Activated naive CD8-positive, alpha-beta T cell treated with anti-CD3 and anti-CD28 coated beads for 36 hours (primary cell): ENCODE data around the gene ACAT2. TPM values are rescaled to one million over a fixed set of nuclear protein-coding genes. Genes with fewer than 3 reads are reported as not detected.

ENCODE experiments used
- DNase-seq: peaks from one replicate; pipeline ENCODE4 v3.0.0; 2021
- H3K27ac Mint-ChIP-seq: one replicate; pipeline ENCODE4 v1.8.0; 2022; ENCODE audit warnings: mild to moderate bottlenecking, moderate library complexity, mixed read lengths
- H3K27me3 Mint-ChIP-seq: one replicate; pipeline ENCODE4 v1.8.0; 2022; ENCODE audit warnings: mild to moderate bottlenecking, mixed read lengths
- H3K36me3 Mint-ChIP-seq: one replicate; pipeline ENCODE4 v1.8.0; 2021; ENCODE audit warnings: mild to moderate bottlenecking, mixed read lengths
- H3K4me1 Mint-ChIP-seq: one replicate; pipeline ENCODE4 v1.8.0; 2021; ENCODE audit warnings: mixed read lengths
- H3K4me3 Mint-ChIP-seq: one replicate; pipeline ENCODE4 v1.8.0; 2022; ENCODE audit warnings: mild to moderate bottlenecking, moderate library complexity, mixed read lengths
- H3K9me3 Mint-ChIP-seq: one replicate; pipeline ENCODE4 v1.8.0; 2022; ENCODE audit warnings: mixed read lengths
- total RNA-seq, 2 experiments: library from RNA; stranded (reverse); gene quantifications; one replicate each; pipeline ENCODE4 v1.2.3, GENCODE V29; 2021

The ACAT2 gene
- total RNA-seq, 2 experiments from 2014 or later, result 67.8 to 68.4 TPM

GRCh38 chr6:159826004-159826403 lies 64.2 kb downstream of the ACAT2 start:
- H3K27ac Mint-ChIP-seq, result no peak overlapping the region

DNA sequence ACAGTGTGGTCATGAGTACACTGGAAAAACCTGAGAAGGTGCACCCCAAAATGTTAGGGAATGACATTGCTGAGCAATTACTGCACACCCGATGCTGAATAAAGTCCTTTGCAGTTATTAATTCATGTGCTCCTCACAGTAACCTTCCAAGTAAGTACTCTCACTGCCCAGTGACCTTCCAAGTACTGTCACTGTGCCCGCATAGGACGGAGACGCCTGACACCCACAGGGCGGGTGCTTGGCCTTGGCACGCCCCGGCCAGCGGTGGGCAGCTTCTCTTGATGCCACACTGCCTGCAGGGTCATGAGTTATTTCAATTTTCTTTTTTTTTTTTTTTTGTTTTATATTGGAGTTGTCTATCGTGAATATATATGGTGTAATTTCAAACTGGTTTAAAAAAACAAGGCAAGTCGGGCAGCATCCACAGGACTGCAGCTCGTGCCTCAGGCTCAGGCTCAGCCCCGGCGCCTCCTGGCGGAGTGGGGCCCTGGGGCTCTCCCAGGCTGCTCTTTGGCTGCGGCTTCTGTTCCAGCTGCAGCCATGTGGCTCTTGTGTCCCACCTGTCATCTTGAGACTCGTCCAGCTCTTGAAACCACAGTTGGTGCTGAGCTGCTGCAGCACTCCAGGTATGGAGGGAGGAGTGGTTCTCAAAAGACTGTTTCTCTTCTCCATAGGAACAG lies 65.3 kb downstream of the ACAT2 start:
- peaks cover 9% of the 10 kb centered on the region for H3K4me1 Mint-ChIP-seq
- no peaks in the 10 kb centered on the region for H3K27me3 Mint-ChIP-seq
- H3K9me3 Mint-ChIP-seq, result no peaks in the 10 kb centered on the region
- peaks cover 3% of the 10 kb centered on the region for H3K36me3 Mint-ChIP-seq
- no peak for DNase-seq
- no peak overlapping the region for H3K27ac Mint-ChIP-seq
- H3K4me3 Mint-ChIP-seq, result no peak overlapping the region

More at GRCh38 chr6:159826004-159826403, 64.2 kb downstream of the ACAT2 start:
- Mint-ChIP-seq H3K9me3 (no peaks in the 10 kb centered on the region), H3K4me3 (no peak overlapping the region), H3K4me1 (peaks cover 11% of the 10 kb centered on the region), H3K36me3 (peaks cover 3% of the 10 kb centered on the region), H3K27me3 (no peaks in the 10 kb centered on the region)
- no peak for DNase-seq

DNA sequence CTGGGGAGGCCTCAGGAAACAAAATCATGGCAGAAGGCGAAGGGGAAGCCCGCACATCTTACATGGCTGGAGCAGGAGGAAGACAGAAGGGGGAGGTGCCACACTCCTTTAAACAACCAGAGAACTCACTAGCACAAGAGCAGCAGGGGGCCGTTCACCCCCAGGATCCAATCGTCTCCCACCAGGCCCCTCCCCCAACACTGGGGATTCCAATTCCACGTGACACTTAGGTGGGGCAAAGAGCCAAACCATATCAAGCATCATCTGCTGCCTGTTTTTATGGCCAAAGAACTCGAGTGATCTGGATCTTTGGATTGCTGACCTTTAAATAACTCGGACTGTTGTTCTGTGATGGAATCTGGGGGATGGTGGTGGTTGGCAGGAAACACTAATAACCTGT lies 66.2 kb downstream of the ACAT2 start:
- H3K4me3 Mint-ChIP-seq, result no peak overlapping the region
- DNase-seq, result no peak
- H3K27me3 Mint-ChIP-seq, result no peaks in the 10 kb centered on the region
- peaks cover 3% of the 10 kb centered on the region for H3K36me3 Mint-ChIP-seq
- no peaks in the 10 kb centered on the region for H3K9me3 Mint-ChIP-seq
- H3K4me1 Mint-ChIP-seq, result peaks cover 13% of the 10 kb centered on the region
- no peak overlapping the region for H3K27ac Mint-ChIP-seq

Other genes starting within 250 kb of the ACAT2 start
- gene SOD2, start 68.8 kb upstream of the ACAT2 start, total RNA-seq, result 100 to 1,000 TPM; 112 to 122 TPM
- gene WTAP, start 34.5 kb upstream of the ACAT2 start, total RNA-seq, result 100 to 1,000 TPM in 1 of 2 experiments, 10 to 100 TPM in 1; 98.3 to 101 TPM
- gene TCP1, start 27.6 kb downstream of the ACAT2 start, total RNA-seq, result 100 to 1,000 TPM; 627 to 631 TPM
- 100 to 1,000 TPM; 106 to 108 TPM for gene MRPL18, start 28.4 kb downstream of the ACAT2 start, total RNA-seq
- gene PNLDC1, start 38.2 kb downstream of the ACAT2 start, total RNA-seq, result under 1 TPM in 1 of 2 experiments, not detected in 1; 0.31 TPM
- not detected for gene MAS1, start 128.9 kb downstream of the ACAT2 start, total RNA-seq
- 10 to 100 TPM; 74.9 to 77.7 TPM for gene IGF2R, start 207.0 kb downstream of the ACAT2 start, total RNA-seq